K562 (cell line): ENCODE results near the gene UQCR11. TPM values are rescaled to one million over a fixed set of nuclear protein-coding genes. Genes with fewer than 3 reads are reported as not detected.

Source experiments
- ATAC-seq: fragments of 200-7000 bp; cut with Tn5 transposase; 3 replicates; pipeline ENCODE4 v1.9.1; 2020; ENCODE audit warnings: moderate library complexity
- BruUV-seq: library from RNA; stranded (reverse); fragments of 400-500 nt; replicated peaks from 2 replicates; lab custom pipeline; 2021; lab: Mats Ljungman, UMichigan
- CTCF ChIA-PET: fragments of 300-600 bp; formaldehyde crosslinking; extraction: SDS; loops from one replicate; lab custom pipeline; 2021; ENCODE audit warnings: low intra/inter-chr PET ratio; lab: Yijun Ruan, JAX
- POLR2A ChIA-PET: fragments of 300-600, 350-650 bp; sonication (Branson Sonifier 250); formaldehyde crosslinking; extraction: SDS; loops from one replicate; lab custom pipeline; 2021; ENCODE audit warnings: antibody characterized with exemption, inconsistent platforms; lab: Yijun Ruan, JAX
- DNase-seq, 4 experiments: peaks; one replicate each; pipeline versions ENCODE4 v3.0.0 to v3.0.0-alpha.2; 2011 to 2018; ENCODE audit warnings: low spot score in 3 of 4, mixed read lengths in 3 of 4; ENCODE audit errors: extremely low read depth in 1 of 4
- FAIRE-seq: peaks from 2 replicates; lab custom pipeline; 2011; peaks lifted over from hg19 to GRCh38; lab: Jason Lieb, UNC
- H2AFZ ChIP-seq: 2 replicates; pipeline ENCODE4 v1.6.0; 2011; ENCODE audit warnings: low read depth, low read length, control low read depth, inconsistent platforms
- H3K27ac ChIP-seq: fragments of 200-600 bp; 3 replicates; pipeline ENCODE4 v1.8.0; 2011; ENCODE audit warnings: low read depth, mild to moderate bottlenecking, control low read depth, inconsistent platforms, low read length, moderate library complexity, mixed read lengths; ENCODE audit errors: extremely low read depth
- H3K27me3 ChIP-seq, 2 experiments: fragments of 300-600 bp in 1 of 2; 2 replicates in 1 of 2; 3 replicates in 1 of 2; pipeline versions ENCODE4 v1.6.0 to v1.8.0; 2011; ENCODE audit warnings: inconsistent platforms in 2 of 2, low read length in 2 of 2, mild to moderate bottlenecking in 1 of 2, mixed read lengths in 1 of 2, moderate library complexity in 1 of 2; ENCODE audit not compliant: control insufficient read depth in 2 of 2, insufficient read depth in 2 of 2
- H3K36me3 ChIP-seq: fragments of 300-600 bp; 3 replicates; pipeline ENCODE4 v1.8.0; 2011; ENCODE audit warnings: mild to moderate bottlenecking, low read length, inconsistent platforms; ENCODE audit not compliant: control insufficient read depth, insufficient read depth
- H3K4me1 ChIP-seq, 2 experiments: fragments of 200-600 bp in 1 of 2; replicated peaks in 1 of 2; 2 replicates in 1 of 2; 3 replicates in 1 of 2; pipeline versions ENCODE4 v1.5.1 to v1.8.0; 2011; ENCODE audit warnings: inconsistent platforms in 2 of 2, low read length in 2 of 2, mild to moderate bottlenecking in 1 of 2, mixed read lengths in 1 of 2, moderate library complexity in 1 of 2; ENCODE audit not compliant: control insufficient read depth in 2 of 2, insufficient read depth in 2 of 2
- H3K4me2 ChIP-seq: 2 replicates; pipeline ENCODE4 v1.6.1; 2011; ENCODE audit warnings: low read length, control low read depth, inconsistent platforms, mixed read lengths; ENCODE audit not compliant: insufficient read depth
- H3K4me3 ChIP-seq: fragments of 200-600 bp; sonication (generic), shearing (Covaris generic); 2 replicates; pipeline ENCODE4 v1.5.1; 2016; ENCODE audit warnings: control low read depth, inconsistent platforms
- H3K79me2 ChIP-seq: fragments of 200-600 bp; 3 replicates; pipeline ENCODE4 v1.8.0; 2011; ENCODE audit warnings: low read length, inconsistent platforms; ENCODE audit not compliant: control insufficient read depth, insufficient read depth
- H3K9ac ChIP-seq, 2 experiments: 2 replicates each; pipeline versions ENCODE4 v1.6.0 to v1.6.1; 2011; ENCODE audit warnings: low read depth in 2 of 2, low read length in 2 of 2, control low read depth in 1 of 2, inconsistent platforms in 1 of 2, mild to moderate bottlenecking in 1 of 2, mixed read lengths in 1 of 2; ENCODE audit not compliant: insufficient read depth in 1 of 2
- H3K9me1 ChIP-seq: one replicate; pipeline ENCODE4 v1.6.0; 2011; ENCODE audit warnings: inconsistent platforms, mild to moderate bottlenecking, low read length, moderate library complexity; ENCODE audit not compliant: control insufficient read depth, insufficient read depth
- H3K9me3 ChIP-seq: replicated peaks from 2 replicates; pipeline ENCODE4 v1.5.1; 2011; ENCODE audit warnings: low read depth, low read length, inconsistent platforms; ENCODE audit not compliant: control insufficient read depth, insufficient read depth
- H4K20me1 ChIP-seq: replicated peaks from 2 replicates; pipeline ENCODE4 v1.6.1; 2011; ENCODE audit warnings: low read length, inconsistent platforms, mixed read lengths; ENCODE audit not compliant: control insufficient read depth, insufficient read depth
- CEBPB ChIP-seq: fragments of 450-650 bp; IDR thresholded peaks from 2 replicates; pipeline ENCODE4 v1.6.1; 2016; ENCODE audit warnings: missing genetic modification characterization, missing compliant biosample characterization
- CSDE1 ChIP-seq, 2 experiments: fragments of 450-650 bp; IDR thresholded peaks; 2 replicates each; pipeline ENCODE4 v1.6.1; 2016; ENCODE audit warnings: mild to moderate bottlenecking in 1 of 2
- FOXJ2 ChIP-seq: fragments of 200-800 bp; sonication (Bioruptor generic); IDR thresholded peaks from 2 replicates; pipeline ENCODE4 v1.6.1; 2016; ENCODE audit warnings: missing genetic modification characterization, missing compliant biosample characterization
- GATAD2B ChIP-seq: fragments of 450-650 bp; IDR thresholded peaks from 2 replicates; pipeline ENCODE4 v1.6.1; 2017; ENCODE audit warnings: mild to moderate bottlenecking, borderline replicate concordance
- MAFK ChIP-seq: IDR thresholded peaks from 2 replicates; pipeline ENCODE4 v1.6.1; 2011; ENCODE audit warnings: low read length, improper control_type of control experiment
- MEIS2 ChIP-seq: fragments of 450-650 bp; IDR thresholded peaks from 2 replicates; pipeline ENCODE4 v1.6.1; 2014; ENCODE audit warnings: mild to moderate bottlenecking; ENCODE audit not compliant: partially characterized antibody
- NFYB ChIP-seq: IDR thresholded peaks from 2 replicates; pipeline ENCODE4 v1.6.1; 2011; ENCODE audit warnings: mild to moderate bottlenecking, moderate library complexity; ENCODE audit not compliant: insufficient read length; ENCODE audit errors: extremely low read depth
- NR2F6 ChIP-seq: fragments of 450-650 bp; formaldehyde crosslinking; IDR thresholded peaks from 2 replicates; pipeline ENCODE4 v1.4.0; 2020; ENCODE audit warnings: mild to moderate bottlenecking
- PHTF2 ChIP-seq: fragments of 250-450 bp; sonication (Bioruptor Pico); IDR thresholded peaks from 2 replicates; pipeline ENCODE4 v1.5.0; 2021; ENCODE audit warnings: mild to moderate bottlenecking
- PTRF ChIP-seq: fragments of 450-650 bp; IDR thresholded peaks from 2 replicates; pipeline ENCODE4 v1.6.1; 2016; ENCODE audit warnings: mild to moderate bottlenecking, missing genetic modification characterization, missing compliant biosample characterization
- SUPT5H ChIP-seq: fragments of 450-650 bp; IDR thresholded peaks from 2 replicates; pipeline ENCODE4 v1.6.1; 2016
- ZNF197 ChIP-seq: fragments of 200-800 bp; sonication (Bioruptor generic); IDR thresholded peaks from 2 replicates; pipeline ENCODE4 v1.6.1; 2016; ENCODE audit warnings: low read depth, missing genetic modification characterization, missing compliant biosample characterization
- WGBS: fragments of 100-300 bp; shearing (Covaris generic); methylation state at CpG from one replicate; pipeline ENCODE4 v1.1.6; 2016; ENCODE audit warnings: low coverage, mixed read lengths; ENCODE audit not compliant: insufficient coverage; ENCODE audit errors: missing lambda C conversion rate; 5-methylcytosine and 5-hydroxymethylcytosine counted together
- in situ Hi-C: fragments of 300-500 bp; cut with MboI; formaldehyde crosslinking; loops from 4 replicates; pipeline ENCODE4 v1.15.0; 2018; ENCODE audit warnings: inconsistent platforms, mixed read lengths
- intact Hi-C: fragments of 100-400 bp; cut with micrococcal nuclease; formaldehyde crosslinking; loops from 2 replicates; pipeline ENCODE4 v1.14.2; 2022
- polyA plus RNA-seq, 8 experiments: library from polyadenylated mRNA; depleted of rRNA in 4 of 8; stranded (reverse) in 5 of 8; unstranded in 3 of 8; fragments of >200 nt; fragmentation: Nextera tagmentation in 2 of 8; fragmentation: Illumina TruSeq in 1 of 8; extraction: Ambion mirVana in 2 of 8; extraction: Trizol in 1 of 8; gene quantifications; 2 replicates each; pipeline versions ENCODE4 v1.2.1 to v1.2.3, GENCODE V29; 2011 to 2014; ENCODE audit warnings: inconsistent platforms in 1 of 8, missing spikeins in 1 of 8
- total RNA-seq, 7 experiments: library from RNA; depleted of rRNA in 6 of 7; stranded (reverse); fragments of >200 nt in 6 of 7; fragmentation: Illumina TruSeq in 2 of 7; extraction: Trizol in 2 of 7; gene quantifications; 2 replicates each; pipeline versions ENCODE4 v1.2.1 to v1.2.3, GENCODE V29; 2011 to 2021; ENCODE audit warnings: low replicate concordance in 1 of 7
- TF ChIP-seq, protein P1 (sequence below): fragments of 200-400 bp; formaldehyde crosslinking; IDR thresholded peaks from 2 replicates; pipeline ENCODE4 v1.6.1; 2017; ENCODE audit warnings: mild to moderate bottlenecking, low read depth, low read length, moderate library complexity

UQCR11 gene
- total and polyA plus RNA-seq, 9 of the 15 experiments (the other 6 are each of a cell fraction or from before 2014, with no cell fraction given) = 57.6 to 394 (median 259) TPM

DNA sequence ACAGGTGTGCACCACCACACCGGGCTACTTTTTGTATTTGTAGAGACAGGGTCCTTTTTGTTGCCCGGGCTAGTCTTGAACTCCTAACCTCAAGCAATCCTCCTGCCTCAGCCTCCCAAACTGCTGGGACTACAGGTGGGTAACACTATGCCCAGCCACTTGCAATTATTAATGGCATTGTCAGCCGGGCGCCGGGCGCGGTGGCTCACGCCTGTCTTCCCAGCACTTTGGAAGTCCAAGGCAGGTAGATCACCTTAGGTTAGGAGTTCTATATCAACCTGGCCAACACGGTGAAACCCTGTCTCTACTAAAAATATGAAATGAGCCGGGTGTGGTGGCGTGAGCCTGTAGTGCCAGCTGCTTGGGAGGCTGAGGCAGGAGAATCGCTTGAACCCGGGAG is 34.4 kb downstream of the UQCR11 start:
- TF ChIP-seq NFYB (no peak), ZNF197 (CRISPR knock-in tag) (no peak), GATAD2B (no peak), NR2F6 (no peak), CSDE1 (IDR thresholded peaks at IDR 0.05) (no peak), CEBPB (tag) (no peak), PHTF2 (CRISPR knock-in tag) (no peak), SUPT5H (no peak), PTRF (tag) (no peak), MEIS2 (no peak), FOXJ2 (no peak), MAFK (no peak)
- TF ChIP-seq, protein P1, sequence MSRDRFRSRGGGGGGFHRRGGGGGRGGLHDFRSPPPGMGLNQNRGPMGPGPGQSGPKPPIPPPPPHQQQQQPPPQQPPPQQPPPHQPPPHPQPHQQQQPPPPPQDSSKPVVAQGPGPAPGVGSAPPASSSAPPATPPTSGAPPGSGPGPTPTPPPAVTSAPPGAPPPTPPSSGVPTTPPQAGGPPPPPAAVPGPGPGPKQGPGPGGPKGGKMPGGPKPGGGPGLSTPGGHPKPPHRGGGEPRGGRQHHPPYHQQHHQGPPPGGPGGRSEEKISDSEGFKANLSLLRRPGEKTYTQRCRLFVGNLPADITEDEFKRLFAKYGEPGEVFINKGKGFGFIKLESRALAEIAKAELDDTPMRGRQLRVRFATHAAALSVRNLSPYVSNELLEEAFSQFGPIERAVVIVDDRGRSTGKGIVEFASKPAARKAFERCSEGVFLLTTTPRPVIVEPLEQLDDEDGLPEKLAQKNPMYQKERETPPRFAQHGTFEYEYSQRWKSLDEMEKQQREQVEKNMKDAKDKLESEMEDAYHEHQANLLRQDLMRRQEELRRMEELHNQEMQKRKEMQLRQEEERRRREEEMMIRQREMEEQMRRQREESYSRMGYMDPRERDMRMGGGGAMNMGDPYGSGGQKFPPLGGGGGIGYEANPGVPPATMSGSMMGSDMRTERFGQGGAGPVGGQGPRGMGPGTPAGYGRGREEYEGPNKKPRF = no peak
- DNase-seq (no peak), ATAC-seq (no peak), FAIRE-seq (no peak)
- Histone ChIP-seq H3K9me3 (no peaks in the 10 kb centered on the region), H3K4me1 (peaks cover 12 to 54% of the 10 kb centered on the region in 2 experiments), H4K20me1 (peaks cover 2% of the 10 kb centered on the region), H3K27ac (no peak overlapping the region), H3K9me1 (no peaks in the 10 kb centered on the region), H2AFZ (no peak overlapping the region), H3K79me2 (peaks cover 15% of the 10 kb centered on the region), H3K4me3 (no peak overlapping the region), H3K27me3 (no peaks in the 10 kb centered on the region), H3K4me2 (no peak overlapping the region), H3K36me3 (no peaks in the 10 kb centered on the region), H3K9ac (no peak overlapping the region)
- intact Hi-C loops (no loop called here), in situ Hi-C loops (no loop called here)
- ChIA-PET POLR2A (no interaction called here), CTCF (interaction anchor here (0.7 kb wide), 1 partner anchor 54 kb away, joined by 3 read pairs; no protein-coding TSS in a partner anchor)
- no TSS peak for BruUV-seq
- WGBS = 83% methylated on average over 13 of the region's 13 CpGs
